GM20431 (cell line): ENCODE measurements around the gene BPIFB3.

ENCODE experiments used
- in situ Hi-C: fragments of 300-500 bp; cut with MseI, MboI; formaldehyde crosslinking; loops from one replicate; pipeline ENCODE4 v1.15.0; 2020; ENCODE audit warnings: low sequenced_read_pairs; ENCODE audit not compliant: unreplicated experiment

The BPIFB3 gene

GRCh38 chr20:33059741-33060390 is 6.2 kb downstream of the BPIFB3 start:
- in situ Hi-C loops: no loop called here

GRCh38 chr20:33061658-33062028 is 7.9 kb downstream of the BPIFB3 start:
- in situ Hi-C loops: no loop called here

- in situ Hi-C loops: no loop called here
Observed at GRCh38 chr20:33062105-33062824, 8.6 kb downstream of the BPIFB3 start.

- in situ Hi-C loops: no loop called here
Observed at GRCh38 chr20:33062825-33063149, 9.1 kb downstream of the BPIFB3 start.

GRCh38 chr20:33063271-33063670 is 9.6 kb downstream of the BPIFB3 start:
- in situ Hi-C loops: no loop called here

GRCh38 chr20:33064572-33065287 is 11.0 kb downstream of the BPIFB3 start:
- in situ Hi-C loops: no loop called here

GRCh38 chr20:33065785-33066184 is 12.1 kb downstream of the BPIFB3 start:
- in situ Hi-C loops: no loop called here

GRCh38 chr20:33067806-33068205 is 14.1 kb downstream of the BPIFB3 start:
- in situ Hi-C loops: no loop called here

- in situ Hi-C loops: no loop called here
Observed at GRCh38 chr20:33068251-33068939, 14.7 kb downstream of the BPIFB3 start.

GRCh38 chr20:33069673-33070072 is 16.0 kb downstream of the BPIFB3 start:
- in situ Hi-C loops: loop anchor here (10.0 kb wide), 1 partner anchor 165 kb away; no protein-coding TSS in a partner anchor

- in situ Hi-C loops: loop anchor here (10.0 kb wide), 1 partner anchor 166 kb away; no protein-coding TSS in a partner anchor
Observed at GRCh38 chr20:33070111-33071053, 16.7 kb downstream of the BPIFB3 start.

GRCh38 chr20:33071198-33071597 is 17.5 kb downstream of the BPIFB3 start:
- in situ Hi-C loops: loop anchor here (10.0 kb wide), 1 partner anchor 166 kb away; no protein-coding TSS in a partner anchor

- in situ Hi-C loops: loop anchor here (10.0 kb wide), 1 partner anchor 168 kb away; no protein-coding TSS in a partner anchor
Observed at GRCh38 chr20:33072362-33072761, 18.7 kb downstream of the BPIFB3 start.

- in situ Hi-C loops: loop anchor here (10.0 kb wide), 1 partner anchor 168 kb away; no protein-coding TSS in a partner anchor
Observed at GRCh38 chr20:33072813-33073212, 19.1 kb downstream of the BPIFB3 start.

GRCh38 chr20:33074675-33075074 is 21.0 kb downstream of the BPIFB3 start:
- in situ Hi-C loops: loop anchor here (10.0 kb wide), 1 partner anchor 170 kb away; no protein-coding TSS in a partner anchor

GRCh38 chr20:33075281-33075680 is 21.6 kb downstream of the BPIFB3 start:
- in situ Hi-C loops: loop anchor here (10.0 kb wide), 1 partner anchor 170 kb away; no protein-coding TSS in a partner anchor

GRCh38 chr20:33076662-33077372 is 23.1 kb downstream of the BPIFB3 start:
- in situ Hi-C loops: loop anchor here (10.0 kb wide), 1 partner anchor 172 kb away; no protein-coding TSS in a partner anchor

GRCh38 chr20:33079259-33079658 is 25.6 kb downstream of the BPIFB3 start, which contains the start of gene BPIFB4:
TSS of gene BPIFB4 (plus strand) at chr20:33079643. CDS start at chr20:33081527, 1,884 bp downstream.
- in situ Hi-C loops: loop anchor here (10.0 kb wide), 1 partner anchor 174 kb away; no protein-coding TSS in a partner anchor
